A549 (cell line): ENCODE results near the gene SUGP1. TPM values are rescaled to one million over a fixed set of nuclear protein-coding genes. Genes with fewer than 3 reads are reported as not detected.

Source experiments
- ATAC-seq, 2 experiments: fragments of 200-7000 bp in 1 of 2; fragments of >200 bp in 1 of 2; cut with Nextera tagmentation in 1 of 2; cut with Tn5 transposase in 1 of 2; 3 replicates each; pipeline versions ENCODE4 v1.8.0 to v1.9.1; 2018 to 2020; ENCODE audit warnings: mild to moderate bottlenecking in 1 of 2, moderate library complexity in 1 of 2
- CTCF ChIA-PET: fragments of 300-600 bp; sonication (Branson Sonifier 250); formaldehyde crosslinking; extraction: SDS; loops from one replicate; lab custom pipeline; 2021; ENCODE audit warnings: antibody characterized with exemption, inconsistent platforms; lab: Yijun Ruan, JAX
- POLR2A ChIA-PET: fragments of 350-600 bp; formaldehyde crosslinking; extraction: SDS; loops from one replicate; lab custom pipeline; 2021; ENCODE audit warnings: antibody characterized with exemption, inconsistent platforms; lab: Yijun Ruan, JAX
- DNase-seq, 2 experiments: peaks; one replicate each; pipeline versions ENCODE4 v3.0.0 to v3.0.0-alpha.2; 2011 to 2016; ENCODE audit warnings: low read depth in 1 of 2, low spot score in 1 of 2
- FAIRE-seq: peaks from 2 replicates; lab custom pipeline; 2011; peaks lifted over from hg19 to GRCh38; lab: Jason Lieb, UNC
- H3K27ac ChIP-seq, 2 experiments: fragments of >200 bp; sonication (Bioruptor Twin); formaldehyde crosslinking; 3 replicates each; pipeline ENCODE4 v1.5.1; 2016 to 2017
- H3K4me1 ChIP-seq: fragments of >200 bp; sonication (Bioruptor Twin); formaldehyde crosslinking; 3 replicates; pipeline ENCODE4 v1.6.1; 2016
- H3K4me2 ChIP-seq: fragments of >200 bp; sonication (Bioruptor Twin); formaldehyde crosslinking; 3 replicates; pipeline ENCODE4 v1.6.1; 2016
- H3K4me3 ChIP-seq: fragments of >200 bp; sonication (Bioruptor Twin); formaldehyde crosslinking; 3 replicates; pipeline ENCODE4 v1.5.1; 2016
- H3K9me3 ChIP-seq: fragments of >200 bp; sonication (Bioruptor Twin); formaldehyde crosslinking; 3 replicates; pipeline ENCODE4 v1.6.1; 2016
- BCL3 ChIP-seq: fragments of >200 bp; sonication (Bioruptor Twin); formaldehyde crosslinking; IDR thresholded peaks from 3 replicates; pipeline ENCODE4 v1.6.1; 2016
- BHLHE40 ChIP-seq: IDR thresholded peaks from 2 replicates; pipeline ENCODE4 v1.6.1; 2012; ENCODE audit warnings: low read depth, low read length, inconsistent platforms
- CBX8 ChIP-seq: fragments of 200-600 bp; sonication (generic); IDR thresholded peaks from 2 replicates; pipeline ENCODE4 v1.6.1; 2016
- CEBPB ChIP-seq, 2 experiments: fragments of >200 bp in 1 of 2; sonication (Bioruptor Twin) in 1 of 2; formaldehyde crosslinking in 1 of 2; IDR thresholded peaks; 2 replicates each; pipeline ENCODE4 v1.6.1; 2012 to 2016
- EHMT2 ChIP-seq: fragments of 200-600 bp; sonication (generic); IDR thresholded peaks from 2 replicates; pipeline ENCODE4 v1.6.1; 2016; ENCODE audit warnings: antibody characterized with exemption, low read depth, mild to moderate bottlenecking, moderate library complexity
- EP300 ChIP-seq, 2 experiments: fragments of >200 bp; sonication (Bioruptor Twin); formaldehyde crosslinking; IDR thresholded peaks; 2 replicates in 1 of 2; 3 replicates in 1 of 2; pipeline ENCODE4 v1.6.1; 2016 to 2017
- FOSL2 ChIP-seq, 2 experiments: fragments of 450-650 bp in 1 of 2; fragments of >200 bp in 1 of 2; sonication (Bioruptor Twin) in 1 of 2; formaldehyde crosslinking; IDR thresholded peaks; 2 replicates each; pipeline versions ENCODE4 v1.5.0 to v1.6.1; 2016 to 2020; ENCODE audit warnings: mild to moderate bottlenecking in 1 of 2, moderate library complexity in 1 of 2
- GATA3 ChIP-seq: IDR thresholded peaks from 2 replicates; pipeline ENCODE4 v1.6.1; 2012; ENCODE audit warnings: borderline replicate concordance
- HEYL ChIP-seq: fragments of 250-450 bp; sonication (Bioruptor Pico); IDR thresholded peaks from 2 replicates; pipeline ENCODE4 v1.8.0; 2021; ENCODE audit warnings: mild to moderate bottlenecking, moderate library complexity
- KDM1A ChIP-seq: fragments of 200-600 bp; sonication (generic); IDR thresholded peaks from 2 replicates; pipeline ENCODE4 v1.6.1; 2016; ENCODE audit warnings: low read depth, mild to moderate bottlenecking
- KDM5A ChIP-seq: fragments of 200-600 bp; sonication (generic); IDR thresholded peaks from 2 replicates; pipeline ENCODE4 v1.6.1; 2016; ENCODE audit warnings: antibody characterized with exemption, mild to moderate bottlenecking
- MAFK ChIP-seq: fragments of 450-650 bp; IDR thresholded peaks from 2 replicates; pipeline ENCODE4 v1.6.1; 2014; ENCODE audit not compliant: partially characterized antibody
- MAZ ChIP-seq: fragments of 150-350 bp; IDR thresholded peaks from 2 replicates; pipeline ENCODE4 v1.6.1; 2014; ENCODE audit warnings: antibody characterized with exemption, low read depth, low read length, borderline replicate concordance
- NPAS2 ChIP-seq: fragments of 250-450 bp; sonication (Bioruptor Pico); IDR thresholded peaks from 2 replicates; pipeline ENCODE4 v1.8.0; 2022; ENCODE audit warnings: mild to moderate bottlenecking, moderate library complexity, borderline replicate concordance
- PHF8 ChIP-seq: fragments of 200-600 bp; sonication (generic); IDR thresholded peaks from 2 replicates; pipeline ENCODE4 v1.6.1; 2016; ENCODE audit warnings: low read depth, mild to moderate bottlenecking, antibody characterized with exemption, moderate library complexity, borderline replicate concordance
- RAD21 ChIP-seq, 2 experiments: fragments of >200 bp in 1 of 2; sonication (Bioruptor Twin) in 1 of 2; formaldehyde crosslinking in 1 of 2; IDR thresholded peaks in 1 of 2; conservative IDR thresholded peaks in 1 of 2; 2 replicates in 1 of 2; 3 replicates in 1 of 2; pipeline ENCODE4 v1.6.1; 2012 to 2018; ENCODE audit warnings: inconsistent platforms in 1 of 2
- RARB ChIP-seq: fragments of 250-450 bp; sonication (Bioruptor Pico); IDR thresholded peaks from 2 replicates; pipeline ENCODE4 v1.8.0; 2021; ENCODE audit warnings: mild to moderate bottlenecking, moderate library complexity
- REST ChIP-seq: fragments of 200-600 bp; sonication (generic); IDR thresholded peaks from 2 replicates; pipeline ENCODE4 v1.6.1; 2016; ENCODE audit warnings: antibody characterized with exemption, mild to moderate bottlenecking, moderate library complexity
- RFX5 ChIP-seq: fragments of 450-650 bp; IDR thresholded peaks from 2 replicates; pipeline ENCODE4 v1.7.1; 2014; ENCODE audit warnings: antibody characterized with exemption, mild to moderate bottlenecking, moderate library complexity
- USF2 ChIP-seq: fragments of 450-650 bp; IDR thresholded peaks from 2 replicates; pipeline ENCODE4 v1.6.1; 2014; ENCODE audit warnings: antibody characterized with exemption
- ZNF302 ChIP-seq: fragments of 250-450 bp; sonication (Bioruptor Pico); IDR thresholded peaks from 2 replicates; pipeline ENCODE4 v1.9.0; 2021; ENCODE audit warnings: inconsistent platforms, mild to moderate bottlenecking, moderate library complexity
- WGBS: methylation state at CpG from one replicate; pipeline ENCODE4 v1.1.6; 2017; ENCODE audit errors: missing lambda C conversion rate; 5-methylcytosine and 5-hydroxymethylcytosine counted together
- polyA plus RNA-seq, 4 experiments: library from polyadenylated mRNA; depleted of rRNA in 3 of 4; stranded (reverse); fragments of >200 nt; fragmentation: RNase III in 1 of 4; extraction: RNeasy Plus Mini Kit Qiagen cat#74134 plus additional on column Dnase treatment in 1 of 4; gene quantifications; 2 replicates in 3 of 4; 3 replicates in 1 of 4; pipeline ENCODE4 v1.2.3, GENCODE V29; 2011 to 2017

SUGP1 gene
- polyA plus RNA-seq, 2 of the 4 experiments (the other 2 are of a cell fraction): 21.9 to 30.0 TPM

- H3K27ac ChIP-seq: no peak overlapping the region
- WGBS: 88% methylated on average over 17 of the region's 22 CpGs
- no peak overlapping the region for H3K4me3 ChIP-seq
- FAIRE-seq (no peak), ATAC-seq (no peak; a peak in 1 of 6 replicates)
- ChIA-PET POLR2A (no interaction called here), CTCF (interaction anchor here (1.3 to 4.3 kb wide), 2 partner anchors 8 to 26 kb away, joined by 3 to 30 read pairs; no protein-coding TSS in a partner anchor)
- no peaks in the 10 kb centered on the region for H3K4me1 ChIP-seq
- H3K4me2 ChIP-seq: no peak overlapping the region
- TF ChIP-seq RFX5 (no peak), CEBPB (IDR thresholded peaks at IDR 0.05) (no peak), RARB (no peak), KDM5A (no peak), RAD21 (conservative IDR thresholded peaks at IDR 0.05 in 1 of 2, IDR thresholded peaks at IDR 0.05 in 1 of 2) (no peak), HEYL (CRISPR knock-in tag) (no peak), USF2 (no peak), MAZ (no peak), PHF8 (no peak), NPAS2 (no peak), EP300 (IDR thresholded peaks at IDR 0.05) (no peak), CBX8 (no peak), MAFK (no peak), BHLHE40 (no peak), REST (no peak), ZNF302 (CRISPR knock-in tag) (no peak)
- TF ChIP-seq, all 56 proteins: peak for 0
- no peak for DNase-seq
- H3K9me3 ChIP-seq: no peaks in the 10 kb centered on the region
Measured at GRCh38 chr19:19334063-19334988, 14.0 kb upstream of the SUGP1 start.

- CTCF ChIA-PET: interaction anchor here (1.0 to 2.6 kb wide), 2 partner anchors 9 to 14 kb away, joined by 4 to 8 read pairs; no protein-coding TSS in a partner anchor
- H3K4me3 ChIP-seq: no peak overlapping the region
- WGBS: 95% methylated on average over 6 of the region's 6 CpGs
- ATAC-seq (no peak), FAIRE-seq (no peak), DNase-seq (no peak)
- no peak for TF ChIP-seq EHMT2
- no peak for TF ChIP-seq FOSL2 (IDR thresholded peaks at IDR 0.05)
- TF ChIP-seq FOSL2 (CRISPR knock-in tag; IDR thresholded peaks at IDR 0.05): no peak
- TF ChIP-seq KDM1A: no peak
- no peak for TF ChIP-seq BCL3
- no peak for TF ChIP-seq ZNF302 (CRISPR knock-in tag)
- no peak for TF ChIP-seq GATA3
- TF ChIP-seq EP300 (IDR thresholded peaks at IDR 0.05): no peak
- no peak overlapping the region for H3K4me2 ChIP-seq
- no peaks in the 10 kb centered on the region for H3K4me1 ChIP-seq
- POLR2A ChIA-PET: no interaction called here
- no peaks in the 10 kb centered on the region for H3K9me3 ChIP-seq
- no peak overlapping the region for H3K27ac ChIP-seq
Measured at GRCh38 chr19:19329126-19329525, 8.8 kb upstream of the SUGP1 start.
